UCSD-AML1 (cell line): ENCODE results near the gene KCTD5.
"Not testable (repeated sequence)": the region's sequence is repeated elsewhere in the genome, so short reads cannot be mapped to it uniquely, and the experiment has no call there.

ENCODE experiments used
- DNase-seq: peaks from one replicate; lab custom pipeline; 2025; ENCODE audit not compliant: unreplicated experiment; lab: John Stamatoyannopoulos, UW

KCTD5 gene

DNA sequence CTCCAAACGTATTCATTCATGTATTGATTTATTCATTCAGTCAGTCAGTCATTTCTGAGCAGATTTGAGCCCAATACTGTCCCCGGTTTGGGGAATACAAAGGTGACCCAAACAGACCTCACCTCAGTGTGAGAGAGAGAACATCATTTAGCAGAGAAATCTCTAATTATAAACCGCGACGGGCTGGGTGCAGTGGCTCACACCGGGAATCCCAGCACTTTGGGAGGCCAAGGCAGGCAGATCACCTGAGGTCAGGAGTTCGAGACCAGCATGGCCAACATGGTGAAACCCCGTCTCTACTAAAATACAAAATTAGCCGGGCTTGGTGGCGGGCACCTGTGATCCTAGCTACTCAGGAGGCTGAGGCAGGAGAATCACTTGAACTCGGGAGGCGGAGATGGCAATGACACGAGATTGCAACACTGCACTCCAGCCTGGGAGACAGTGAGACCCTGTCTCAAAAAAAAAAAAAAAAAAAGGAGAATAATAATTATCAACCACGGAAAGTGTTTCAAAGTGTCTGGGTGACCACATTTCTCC is 39.4 kb downstream of the KCTD5 start:
- DNase-seq = not testable (repeated sequence)

DNA sequence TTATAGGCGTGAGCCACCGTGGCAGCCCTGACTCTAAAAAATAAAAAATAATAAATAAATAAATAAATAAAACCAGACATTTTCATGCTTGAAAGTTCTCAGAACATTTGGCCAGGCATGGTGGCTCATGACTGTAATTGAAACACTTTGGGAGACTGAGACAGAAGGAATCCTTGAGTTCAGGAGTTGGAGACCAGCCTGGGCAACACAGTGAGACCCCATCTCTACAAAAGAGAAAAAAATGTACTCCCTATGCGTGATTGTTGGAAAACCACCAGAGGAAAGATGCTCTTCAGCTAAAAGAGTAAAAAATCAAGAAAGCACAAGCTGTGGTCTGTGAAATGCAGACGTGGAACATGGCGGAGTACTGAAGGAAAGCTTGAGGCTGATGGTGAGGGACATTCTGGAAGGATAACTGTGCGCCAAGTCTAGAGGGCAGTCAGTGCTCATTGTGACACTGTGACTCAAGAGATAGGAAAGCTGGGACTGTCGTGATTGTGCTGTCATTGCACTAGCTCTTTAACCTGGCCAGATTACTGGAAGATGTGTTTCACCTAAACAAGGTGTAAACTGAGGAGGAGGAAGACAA is 41.9 kb downstream of the KCTD5 start:
- DNase-seq = no peak

DNA sequence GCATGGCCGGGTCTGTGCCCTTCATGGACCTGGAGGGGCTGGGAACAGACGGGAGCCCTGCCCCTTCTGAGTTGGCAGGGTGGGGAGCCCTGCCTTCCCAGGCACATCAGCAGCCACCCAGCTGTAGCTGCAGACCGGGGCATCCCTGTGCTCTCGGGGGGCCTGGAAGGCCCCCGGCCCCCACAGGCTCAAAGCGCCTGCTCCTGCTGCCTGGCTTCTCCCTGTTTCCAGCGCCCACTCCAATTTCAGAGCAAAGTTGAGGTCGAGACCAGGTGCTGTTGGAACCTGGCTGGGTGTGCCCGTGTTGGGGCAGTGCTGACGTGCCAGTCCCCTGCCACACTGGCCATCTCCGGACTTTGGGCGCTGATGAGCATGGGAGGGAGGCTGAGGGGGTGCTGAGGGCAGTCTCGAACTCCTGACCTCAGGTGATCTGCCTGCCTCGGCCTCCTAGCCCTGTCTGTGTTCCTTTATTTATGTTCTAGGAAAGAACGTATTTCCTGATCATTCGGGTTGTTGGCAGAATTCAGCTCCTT is 42.6 kb downstream of the KCTD5 start:
- no peak for DNase-seq

DNA sequence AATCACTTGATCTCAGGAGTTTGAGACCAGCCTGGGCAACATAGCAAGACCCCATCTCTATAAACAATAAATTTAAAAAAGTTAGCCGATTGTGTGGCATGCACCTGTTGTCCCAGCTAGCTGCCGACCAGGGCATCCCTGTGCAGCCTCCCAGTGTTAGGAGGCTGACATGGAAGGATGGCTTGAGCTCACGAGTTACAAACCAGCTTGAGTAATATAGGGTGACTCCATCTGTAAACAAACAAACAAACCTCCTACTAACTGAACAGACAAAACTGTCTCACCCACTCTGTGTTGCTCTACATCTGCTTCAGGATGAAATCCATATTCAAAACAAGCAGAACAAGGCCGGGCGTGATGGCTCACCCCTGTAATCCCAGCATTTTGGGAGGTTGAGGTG is 44.6 kb downstream of the KCTD5 start:
- DNase-seq = no peak

DNA sequence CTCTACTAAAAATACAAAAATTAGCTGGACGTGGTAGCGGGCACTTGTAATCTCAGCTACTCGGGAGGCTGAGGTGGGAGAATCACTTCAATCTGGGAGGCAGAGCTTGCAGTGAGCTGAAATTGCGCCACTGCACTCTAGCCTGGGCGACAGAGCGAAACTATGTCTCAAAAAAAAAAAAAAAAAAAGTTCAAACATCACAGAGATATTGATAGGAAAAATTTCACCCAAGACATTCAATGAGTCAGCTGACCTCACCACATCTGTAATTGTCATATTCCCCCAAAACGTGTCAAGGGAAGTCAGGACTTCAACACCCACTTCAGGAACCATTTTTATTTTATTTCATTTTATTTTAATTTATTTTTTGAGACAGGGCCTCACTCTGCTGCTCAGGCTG is 45.7 kb downstream of the KCTD5 start:
- no peak for DNase-seq

DNA sequence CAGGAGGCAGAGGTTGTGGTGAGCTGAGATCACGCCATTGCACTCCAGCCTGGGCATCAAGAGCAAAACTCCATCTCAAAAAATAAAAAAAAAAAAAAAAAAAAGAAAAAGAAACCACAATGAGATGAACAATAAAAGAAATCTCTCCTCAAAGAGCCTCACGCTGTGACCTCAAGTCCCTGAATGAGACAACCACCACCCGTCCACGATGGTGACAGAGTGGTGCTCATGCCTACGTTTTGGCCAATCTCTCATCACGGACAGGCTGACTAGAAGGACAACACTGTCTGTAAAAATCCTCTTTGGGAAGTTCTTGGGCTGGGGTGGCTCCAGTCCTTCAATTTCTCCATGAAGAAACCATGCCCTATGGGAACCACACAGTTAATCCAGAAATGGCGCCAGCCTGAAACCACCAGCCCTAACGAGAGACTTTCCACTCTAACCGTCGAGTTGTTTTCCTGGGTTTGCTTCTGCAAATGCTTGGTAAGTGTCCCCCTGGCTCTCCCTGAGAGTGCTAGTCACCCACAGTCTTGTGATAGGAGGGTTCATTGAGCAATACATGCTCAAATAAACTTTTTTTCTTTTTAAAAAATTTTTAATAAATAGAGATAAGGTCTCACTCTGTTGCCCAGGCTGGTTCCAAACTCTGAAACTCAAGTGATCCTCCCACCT is 52.7 kb downstream of the KCTD5 start:
- no peak for DNase-seq

DNA sequence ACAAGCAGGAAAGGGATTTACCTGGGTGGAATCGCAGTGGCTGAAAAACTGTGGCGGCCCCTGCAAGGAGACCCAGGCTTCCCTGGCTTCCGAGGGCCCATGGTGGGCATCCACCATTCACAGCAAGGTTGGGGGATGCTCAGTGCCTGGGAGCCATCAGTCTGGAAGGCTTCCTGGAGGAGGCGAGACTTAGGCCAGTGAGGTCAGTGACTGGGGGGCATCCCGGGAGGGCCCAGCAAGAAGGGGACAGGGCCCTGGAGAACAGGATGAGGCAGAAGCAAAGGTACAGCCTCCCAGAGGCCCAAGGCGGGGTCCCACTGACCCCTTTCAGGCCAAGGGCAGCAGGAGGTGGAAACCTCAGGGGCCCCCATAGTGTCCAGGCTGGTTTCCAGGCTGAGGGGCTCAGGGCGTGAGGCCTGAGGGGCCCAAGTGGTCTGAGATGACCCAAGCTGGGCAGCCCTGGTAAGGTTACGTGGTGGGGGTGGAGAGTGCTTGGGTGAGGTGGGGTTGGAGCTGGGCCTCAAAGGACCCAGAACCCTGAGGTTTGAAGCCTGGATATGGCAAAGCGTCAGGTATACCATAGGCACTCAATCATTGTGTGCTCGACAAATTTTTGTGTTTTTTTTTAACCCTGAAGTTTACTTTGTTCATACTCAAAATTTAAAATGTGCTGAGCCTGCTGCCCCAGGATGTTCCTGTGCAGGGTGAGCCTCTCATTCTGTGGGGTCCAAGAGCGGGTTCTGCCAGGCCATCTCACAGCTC is 54.3 kb downstream of the KCTD5 start:
- DNase-seq = no peak

DNA sequence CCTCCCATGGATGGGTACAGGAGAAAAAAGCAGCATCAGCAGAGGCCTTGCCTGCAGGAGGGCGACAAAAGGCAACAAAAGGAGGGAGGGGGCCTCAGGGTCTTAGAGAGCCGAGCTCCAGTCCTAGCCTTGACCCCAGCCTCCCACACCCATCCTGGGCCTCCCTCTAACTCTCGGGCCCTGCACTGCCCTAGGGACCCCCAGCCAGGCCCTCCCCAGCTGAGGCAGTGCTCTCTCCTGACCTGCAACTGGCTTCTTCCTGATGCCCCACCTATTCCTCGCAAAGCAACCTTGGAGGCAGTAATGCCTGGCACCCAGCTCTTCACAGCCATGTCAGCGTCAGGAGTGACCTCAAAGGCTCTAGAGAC is 54.9 kb downstream of the KCTD5 start:
- no peak for DNase-seq

DNA sequence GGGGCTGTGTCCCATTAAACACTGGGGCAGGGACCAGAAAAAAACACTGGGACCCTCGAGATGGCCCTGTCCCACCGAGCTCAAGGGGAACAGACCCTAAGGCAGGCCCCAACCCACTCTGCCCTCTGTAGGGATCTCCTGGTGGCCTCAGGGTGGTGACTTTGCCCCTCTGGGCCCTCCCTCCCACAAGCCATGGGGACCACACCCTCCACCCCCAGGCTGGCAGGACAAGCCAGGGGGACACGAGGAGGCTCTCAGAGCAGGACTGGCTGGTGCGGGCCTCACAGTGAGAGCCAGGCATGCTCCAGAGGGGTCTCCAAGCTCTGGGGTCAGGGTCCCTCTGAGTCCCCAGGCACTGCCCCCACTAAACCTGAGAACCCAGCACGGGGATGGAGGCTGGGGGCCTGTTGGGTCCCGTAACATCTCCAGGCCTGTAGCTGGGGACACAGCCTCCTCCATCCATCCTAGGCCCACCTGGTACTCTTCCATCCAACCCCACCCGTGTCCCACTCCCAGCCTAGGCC is 55.6 kb downstream of the KCTD5 start:
- no peak for DNase-seq

DNA sequence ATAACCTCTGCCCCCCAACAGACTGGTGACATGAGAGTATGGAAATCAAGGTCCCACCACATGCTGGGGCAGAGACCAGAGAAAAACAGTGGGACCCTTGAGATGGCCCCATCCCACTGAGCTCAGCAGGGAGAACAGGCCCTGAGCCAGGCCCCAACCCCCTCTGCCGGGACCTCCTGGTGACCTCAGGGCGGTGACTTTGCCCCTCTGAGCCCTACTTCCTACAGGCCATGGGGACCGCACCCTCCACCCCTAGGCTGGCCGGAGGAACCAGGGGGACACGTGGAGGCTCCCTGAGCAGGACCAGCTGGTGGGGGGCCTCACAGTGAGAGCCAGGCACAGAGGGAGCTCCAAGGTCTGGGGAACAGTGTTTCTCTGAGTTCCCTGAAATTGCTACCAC is 56.3 kb downstream of the KCTD5 start:
- DNase-seq = no peak

DNA sequence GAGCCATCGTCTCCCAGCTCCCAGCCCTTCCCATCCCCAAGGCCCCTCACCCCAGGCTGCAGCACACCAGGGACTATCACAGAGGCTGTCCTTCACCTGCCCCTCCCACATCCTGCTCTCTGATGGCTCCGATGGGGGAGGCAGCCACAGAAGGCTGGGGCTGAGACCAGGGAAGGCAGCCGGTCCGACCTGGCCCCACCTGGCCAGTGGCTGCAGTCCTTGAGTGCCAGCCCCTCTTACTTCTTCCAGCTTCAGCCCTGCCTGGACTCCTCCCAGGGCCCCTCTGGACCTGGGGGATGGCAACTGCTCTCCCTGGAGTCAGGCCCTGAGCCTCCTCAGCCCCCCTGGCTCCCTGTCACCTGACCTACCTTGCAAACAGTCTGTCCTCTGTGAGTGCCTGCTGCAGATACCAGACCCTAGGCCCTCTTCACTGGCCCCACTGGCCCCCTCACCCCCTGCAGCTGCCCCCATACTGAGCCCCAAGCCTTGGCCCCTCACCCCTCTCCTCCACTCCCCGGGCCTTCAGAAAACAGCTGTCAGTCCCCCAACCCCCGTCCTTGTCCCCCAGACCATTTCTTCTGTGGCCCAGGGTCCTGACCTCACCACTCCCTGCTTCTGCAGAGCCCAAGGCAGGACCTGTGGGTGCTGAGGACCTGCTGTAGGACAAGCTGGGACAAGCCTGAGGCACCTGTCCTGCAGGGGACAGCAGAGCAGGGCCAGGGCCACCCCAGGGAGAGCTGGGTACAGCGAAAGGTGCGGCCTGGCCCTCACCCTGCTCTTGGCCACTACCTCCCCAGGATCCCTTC is 57.5 kb downstream of the KCTD5 start:
- DNase-seq = no peak

DNA sequence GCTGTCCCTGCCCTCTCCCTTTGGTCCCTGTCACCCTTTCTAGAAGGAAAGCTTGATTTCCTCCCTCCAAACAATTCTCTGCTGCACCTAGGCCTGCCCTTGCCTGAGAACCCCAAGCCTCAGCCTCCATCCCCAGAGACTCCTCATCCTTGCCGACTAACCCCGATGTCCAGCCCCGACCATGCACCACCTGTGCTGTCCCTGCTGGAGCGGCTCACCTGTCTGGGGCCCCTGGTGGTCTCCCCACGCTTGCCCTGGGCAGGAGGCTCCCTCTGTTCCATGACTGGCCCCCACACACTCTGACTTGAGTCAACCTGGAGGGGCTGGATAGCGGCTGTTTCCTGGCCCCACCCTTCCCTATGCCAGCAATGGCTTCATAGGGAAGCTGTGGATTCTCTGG is 58.2 kb downstream of the KCTD5 start:
- no peak for DNase-seq

DNA sequence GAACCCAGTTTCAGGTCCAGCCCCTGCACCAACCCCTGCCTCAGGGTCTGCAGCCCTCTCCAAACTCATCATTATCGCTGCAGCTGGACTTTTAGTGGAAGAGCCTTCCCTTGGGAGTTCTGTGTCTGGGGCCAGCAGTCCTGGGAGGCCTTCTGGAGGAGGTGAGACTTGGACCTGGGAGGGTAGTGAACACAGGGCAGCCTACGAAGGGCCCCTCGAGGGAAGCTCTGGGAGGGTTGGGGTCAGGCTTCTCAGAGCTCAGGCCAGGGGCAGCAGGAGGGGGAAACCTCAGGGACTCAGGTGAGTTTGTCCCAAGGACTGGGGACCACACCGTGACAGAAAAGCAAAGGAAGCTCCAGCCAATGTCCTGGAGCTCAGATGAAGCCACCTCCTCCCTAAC is 58.8 kb downstream of the KCTD5 start:
- DNase-seq = no peak

DNA sequence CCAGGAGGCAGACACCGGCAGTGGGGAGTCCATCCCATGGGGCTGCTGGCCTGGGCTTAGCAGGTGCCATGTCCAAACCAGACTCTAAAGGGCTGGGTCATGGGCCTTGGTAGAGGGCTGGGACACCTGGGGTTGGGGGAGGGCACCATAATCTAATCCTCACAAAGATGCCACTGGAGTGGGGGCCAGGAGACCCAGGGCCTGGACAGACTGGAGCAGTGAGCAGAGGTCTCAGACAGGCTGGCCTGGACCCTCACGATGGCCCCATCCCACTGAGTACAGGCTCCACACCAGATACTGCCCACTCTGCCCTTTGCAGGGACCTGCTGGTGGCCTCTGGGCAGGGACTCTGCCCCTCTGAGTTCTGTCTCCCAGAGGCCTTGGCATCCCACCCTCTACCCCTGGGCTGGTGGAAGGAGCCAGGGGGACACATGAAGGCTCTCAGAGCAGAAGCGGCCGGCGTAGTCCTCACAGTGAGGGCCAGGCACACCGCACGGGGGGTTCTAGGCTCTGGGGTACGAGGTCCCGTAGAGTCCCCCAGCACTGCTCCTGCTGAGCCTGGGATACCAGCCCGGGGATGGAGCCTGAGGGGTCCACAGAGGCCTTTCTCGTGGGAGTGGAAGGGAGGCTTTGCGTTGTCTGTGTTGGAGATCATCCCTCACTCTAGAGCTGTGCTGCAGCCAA is 60.1 kb downstream of the KCTD5 start:
- no peak for DNase-seq

DNA sequence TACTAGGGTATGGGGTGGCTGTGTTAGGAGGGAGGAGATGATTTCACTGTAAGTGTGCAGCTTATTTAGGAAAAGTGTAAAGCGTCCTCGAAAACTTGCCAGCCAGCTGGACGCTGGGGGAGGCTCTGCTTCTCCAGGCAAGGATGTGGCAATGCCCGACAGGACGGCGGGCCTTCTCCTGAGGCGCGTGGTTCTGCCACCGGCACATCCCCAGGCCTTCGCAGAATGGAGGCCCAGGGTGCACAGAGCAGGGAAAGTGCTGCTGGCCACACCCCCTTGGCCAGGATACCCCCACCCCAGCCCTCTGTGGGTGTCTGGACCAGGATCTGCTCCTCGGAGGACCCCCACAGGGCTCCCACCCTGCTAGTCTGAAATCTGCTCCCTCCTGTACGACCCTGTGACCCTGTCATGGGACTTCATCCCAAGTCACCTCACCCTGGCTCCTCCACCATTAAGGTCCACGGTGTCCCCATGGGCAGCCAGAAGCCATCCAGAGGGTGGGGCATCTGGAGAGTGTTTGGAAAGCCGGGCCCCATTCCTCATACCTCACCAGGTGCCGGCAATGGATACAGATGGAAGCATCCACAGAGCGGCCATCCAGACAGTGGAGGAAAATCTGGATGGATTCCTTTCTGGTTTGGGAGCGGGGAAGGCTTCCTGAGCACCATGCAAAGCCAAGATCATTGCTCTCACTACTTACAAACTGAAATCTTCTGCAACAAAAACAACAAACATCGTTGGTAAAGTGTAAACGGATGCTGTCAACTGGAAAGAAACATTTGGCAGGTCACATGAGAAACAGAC is 60.9 kb downstream of the KCTD5 start:
- no peak for DNase-seq

DNA sequence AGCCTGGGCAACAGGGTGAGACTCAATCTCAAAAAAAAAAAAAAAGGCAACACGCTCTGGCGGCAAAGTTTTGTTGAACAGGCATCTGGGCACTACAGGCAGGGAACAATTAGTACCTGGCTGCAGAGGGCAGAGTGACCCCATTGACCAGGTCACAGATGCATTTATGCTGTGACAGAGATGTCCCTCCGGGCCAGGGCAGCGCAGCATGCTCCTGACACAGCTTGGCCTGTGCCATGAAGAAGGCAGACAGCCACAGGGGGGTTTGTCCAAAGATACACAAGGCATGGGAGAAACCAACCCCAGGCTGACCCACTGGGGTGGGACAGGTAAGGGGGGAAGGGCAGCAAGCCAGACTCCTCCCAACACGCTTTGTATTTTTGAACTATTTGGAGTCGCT is 62.4 kb downstream of the KCTD5 start:
- DNase-seq = no peak

DNA sequence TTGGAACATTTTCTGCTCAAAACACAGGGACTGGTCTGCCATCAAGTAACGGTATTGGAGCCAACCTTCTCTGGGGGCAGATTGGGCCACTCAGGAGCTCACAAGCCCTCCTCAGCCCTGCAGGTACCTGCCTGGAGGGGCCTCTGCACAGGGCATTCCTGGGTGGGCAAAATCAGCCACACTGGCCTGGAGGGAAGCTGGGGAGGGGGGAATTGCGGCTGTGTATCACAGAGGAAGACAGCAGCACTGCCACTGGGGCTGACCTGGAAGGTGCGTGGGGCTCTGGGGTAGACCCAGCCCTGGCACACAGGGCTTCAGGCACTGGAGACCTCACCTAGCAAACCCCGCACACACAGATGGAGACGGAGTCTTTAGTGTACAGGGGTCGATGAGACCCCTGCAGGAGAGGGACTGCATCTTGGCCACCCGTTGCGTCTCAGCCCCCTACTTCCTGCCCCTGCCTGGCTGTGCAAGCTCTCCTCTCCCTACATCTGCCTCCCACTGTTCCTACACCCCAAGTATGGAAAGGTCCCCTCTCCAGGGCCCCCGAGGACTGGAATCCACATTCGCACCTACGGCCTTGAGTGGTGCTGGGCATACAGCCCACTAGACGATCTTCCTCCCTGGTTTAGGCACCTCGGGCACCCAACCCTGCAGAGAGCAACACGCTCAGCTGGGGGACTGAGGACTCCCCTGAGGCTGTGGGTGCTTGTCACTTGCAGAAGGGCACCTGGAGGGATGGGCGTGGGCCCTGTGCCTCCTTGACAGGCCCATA is 63.0 kb downstream of the KCTD5 start:
- DNase-seq = no peak

DNA sequence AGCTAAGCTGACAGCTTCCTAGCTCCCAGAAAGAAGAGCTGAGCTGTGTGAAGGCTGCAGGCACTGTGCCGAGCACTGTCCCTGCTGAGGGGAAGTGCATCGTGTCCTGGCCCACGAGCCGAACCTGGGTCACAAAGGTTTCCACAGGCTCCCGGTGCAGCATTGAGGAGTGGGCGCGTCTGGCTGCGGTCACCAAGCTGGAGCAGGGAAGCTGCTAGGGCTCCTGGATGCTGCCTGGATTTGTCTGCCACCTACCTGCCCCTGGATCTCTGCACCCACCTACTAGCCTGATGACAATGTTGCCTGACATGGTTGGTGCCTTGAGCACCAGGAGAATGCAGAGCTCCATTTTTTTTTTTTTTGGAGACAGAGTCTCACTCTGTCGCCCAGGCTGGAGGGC is 63.6 kb downstream of the KCTD5 start:
- DNase-seq = no peak
